Lower leg skin (tissue), 3 donors: ENCODE data around the gene CRACR2A.

Source experiments
- CTCF ChIP-seq, 3 donors: fragments of 450-650 bp; IDR thresholded peaks; one replicate each; pipeline ENCODE4 v1.5.1; 2016; ENCODE audit warnings: antibody characterized with exemption in 3 of 3, mild to moderate bottlenecking in 3 of 3, moderate library complexity in 2 of 3
- POLR2A ChIP-seq, 2 donors: fragments of 450-650 bp; IDR thresholded peaks; one replicate each; pipeline ENCODE4 v1.6.1; 2016 to 2017; ENCODE audit warnings: antibody characterized with exemption in 2 of 2, mild to moderate bottlenecking in 1 of 2, moderate library complexity in 1 of 2

- TF ChIP-seq CTCF (IDR thresholded peaks at IDR 0.05) (no peak), POLR2A (IDR thresholded peaks at IDR 0.05) (no peak)
Measured at GRCh38 chr12:3620856-3621255, 132.1 kb downstream of the CRACR2A start.
